ENCODE data around the gene TOR1AIP2.

- TF ChIP-seq CTCF (IDR thresholded peaks at IDR 0.05) (no peak), POLR2A (IDR thresholded peaks at IDR 0.05) (no peak)
These were observed 83.5 kb downstream of the TOR1AIP2 start for GRCh38 chr1:179794146-179794545.
